AG09309 (cell line): ENCODE data around the gene NRCAM.

Experiments used
- DNase-seq: peaks from one replicate; pipeline ENCODE4 v3.0.0-alpha.2; 2010; ENCODE audit warnings: low read depth
- H3K4me3 ChIP-seq: 2 replicates; pipeline ENCODE4 v1.5.1; 2011; ENCODE audit warnings: mild to moderate bottlenecking, low read depth, low read length, moderate library complexity; ENCODE audit not compliant: control insufficient read depth
- TF ChIP-seq, protein P1 (sequence below): IDR thresholded peaks from 2 replicates; pipeline ENCODE4 v1.5.1; 2011; ENCODE audit warnings: mild to moderate bottlenecking, low read depth, low read length, inconsistent platforms; ENCODE audit not compliant: insufficient read depth, control insufficient read depth; ENCODE audit errors: missing control alignments

Gene NRCAM

DNA sequence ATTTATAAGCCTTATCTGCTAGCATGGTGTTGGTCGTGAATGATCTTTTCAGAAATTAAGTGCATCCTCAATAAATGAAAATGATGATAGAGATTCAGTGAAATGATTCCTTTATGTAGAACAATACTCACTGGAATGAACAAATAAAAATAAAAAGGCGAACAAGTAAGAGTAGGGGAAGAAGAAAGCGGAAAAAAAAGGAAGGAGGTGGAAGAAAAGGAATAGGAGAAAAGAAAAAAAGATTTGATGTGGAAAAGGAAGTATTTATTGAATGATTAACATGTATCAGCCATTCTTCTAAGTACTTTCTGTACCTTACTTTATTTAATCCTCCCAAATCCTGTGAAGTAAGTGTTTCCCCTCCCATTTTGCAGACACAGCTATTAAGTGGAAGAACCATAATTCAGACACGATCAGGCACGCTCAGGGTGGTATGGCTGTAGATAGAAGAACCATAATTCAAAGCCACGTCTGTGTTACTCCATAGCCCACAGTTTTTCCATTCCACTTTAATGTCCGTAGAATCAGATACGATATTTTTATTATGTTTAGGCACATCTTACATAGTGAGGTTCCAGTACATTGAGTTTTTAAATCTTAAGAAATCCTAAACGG is 169.8 kb downstream of the NRCAM start:
- no peak overlapping the region for H3K4me3 ChIP-seq
- DNase-seq = no peak
- TF ChIP-seq, protein P1, sequence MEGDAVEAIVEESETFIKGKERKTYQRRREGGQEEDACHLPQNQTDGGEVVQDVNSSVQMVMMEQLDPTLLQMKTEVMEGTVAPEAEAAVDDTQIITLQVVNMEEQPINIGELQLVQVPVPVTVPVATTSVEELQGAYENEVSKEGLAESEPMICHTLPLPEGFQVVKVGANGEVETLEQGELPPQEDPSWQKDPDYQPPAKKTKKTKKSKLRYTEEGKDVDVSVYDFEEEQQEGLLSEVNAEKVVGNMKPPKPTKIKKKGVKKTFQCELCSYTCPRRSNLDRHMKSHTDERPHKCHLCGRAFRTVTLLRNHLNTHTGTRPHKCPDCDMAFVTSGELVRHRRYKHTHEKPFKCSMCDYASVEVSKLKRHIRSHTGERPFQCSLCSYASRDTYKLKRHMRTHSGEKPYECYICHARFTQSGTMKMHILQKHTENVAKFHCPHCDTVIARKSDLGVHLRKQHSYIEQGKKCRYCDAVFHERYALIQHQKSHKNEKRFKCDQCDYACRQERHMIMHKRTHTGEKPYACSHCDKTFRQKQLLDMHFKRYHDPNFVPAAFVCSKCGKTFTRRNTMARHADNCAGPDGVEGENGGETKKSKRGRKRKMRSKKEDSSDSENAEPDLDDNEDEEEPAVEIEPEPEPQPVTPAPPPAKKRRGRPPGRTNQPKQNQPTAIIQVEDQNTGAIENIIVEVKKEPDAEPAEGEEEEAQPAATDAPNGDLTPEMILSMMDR = no peak

GRCh38 chr7:108285778-108286177 is 170.5 kb downstream of the NRCAM start:
- TF ChIP-seq, protein P1 = no peak
- no peak for DNase-seq
- H3K4me3 ChIP-seq = no peak overlapping the region

DNA sequence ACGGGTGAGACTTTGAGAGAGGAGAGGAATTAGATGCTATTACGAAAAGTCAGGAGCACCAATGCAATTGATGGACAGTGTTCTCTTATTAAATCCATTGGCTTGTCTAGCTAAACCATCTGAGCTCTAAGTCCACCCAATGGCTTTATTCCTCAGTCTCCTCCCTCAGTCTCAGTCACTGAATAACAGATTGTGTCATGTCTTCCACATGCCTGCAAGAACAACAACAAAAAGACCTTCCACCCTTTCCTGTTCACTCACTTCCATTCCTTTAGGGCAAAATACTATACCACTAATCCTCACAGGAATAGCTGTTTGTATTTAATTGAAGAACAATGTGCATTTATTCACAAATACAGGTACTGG is 171.2 kb downstream of the NRCAM start:
- TF ChIP-seq, protein P1 = no peak
- no peak for DNase-seq
- no peak overlapping the region for H3K4me3 ChIP-seq

DNA sequence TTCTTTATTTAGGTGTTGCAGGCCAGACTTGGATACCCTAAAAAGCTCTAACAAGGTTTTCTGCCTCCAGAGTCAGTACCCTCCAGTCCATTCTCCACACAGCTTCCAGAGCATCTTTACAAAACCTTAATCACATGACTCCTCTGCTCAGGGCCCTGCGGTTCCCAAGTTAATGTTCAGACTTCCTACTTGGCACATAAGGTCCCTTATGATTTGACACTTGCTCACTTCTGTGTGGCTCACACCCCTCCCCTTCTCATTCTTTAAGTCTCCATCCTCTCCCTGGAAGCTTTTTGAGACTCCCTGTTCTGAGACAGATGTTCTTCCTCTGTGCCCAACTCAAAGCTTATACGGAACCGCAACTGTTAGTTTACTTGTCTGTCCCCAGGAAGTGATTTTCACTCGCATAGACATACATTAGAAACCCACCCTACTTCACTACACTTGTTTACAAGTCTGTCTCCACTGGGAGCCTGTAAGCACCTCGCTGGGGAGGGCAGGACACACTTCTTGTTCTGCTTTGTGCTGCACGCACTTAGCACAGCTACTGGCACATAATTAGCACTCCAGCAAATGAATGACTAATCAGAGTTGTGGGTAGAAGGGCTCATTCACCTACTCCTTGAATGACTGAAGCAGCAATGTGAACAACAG is 171.8 kb downstream of the NRCAM start:
- no peak for DNase-seq
- no peak overlapping the region for H3K4me3 ChIP-seq
- TF ChIP-seq, protein P1 = no peak

DNA sequence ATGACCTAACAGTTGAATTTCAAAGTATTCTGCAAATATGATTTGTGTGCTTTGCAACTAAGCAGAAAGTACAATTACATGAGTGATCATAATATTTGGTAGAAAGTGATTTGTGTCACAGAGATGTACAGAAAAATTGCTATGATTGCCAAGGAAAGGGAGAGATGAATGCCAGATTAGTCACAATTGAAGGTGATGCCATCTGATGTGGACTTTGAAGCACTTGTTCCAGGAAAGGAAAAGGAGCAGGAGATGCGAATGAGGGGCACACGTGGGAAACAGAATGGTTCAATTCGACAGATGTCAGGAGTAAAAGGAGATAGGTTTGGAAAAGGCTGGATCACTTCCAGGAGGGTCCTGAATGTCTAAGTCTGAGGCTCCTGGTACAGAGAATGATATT is 173.0 kb downstream of the NRCAM start:
- TF ChIP-seq, protein P1 = no peak
- no peak for DNase-seq
- H3K4me3 ChIP-seq = no peak overlapping the region

DNA sequence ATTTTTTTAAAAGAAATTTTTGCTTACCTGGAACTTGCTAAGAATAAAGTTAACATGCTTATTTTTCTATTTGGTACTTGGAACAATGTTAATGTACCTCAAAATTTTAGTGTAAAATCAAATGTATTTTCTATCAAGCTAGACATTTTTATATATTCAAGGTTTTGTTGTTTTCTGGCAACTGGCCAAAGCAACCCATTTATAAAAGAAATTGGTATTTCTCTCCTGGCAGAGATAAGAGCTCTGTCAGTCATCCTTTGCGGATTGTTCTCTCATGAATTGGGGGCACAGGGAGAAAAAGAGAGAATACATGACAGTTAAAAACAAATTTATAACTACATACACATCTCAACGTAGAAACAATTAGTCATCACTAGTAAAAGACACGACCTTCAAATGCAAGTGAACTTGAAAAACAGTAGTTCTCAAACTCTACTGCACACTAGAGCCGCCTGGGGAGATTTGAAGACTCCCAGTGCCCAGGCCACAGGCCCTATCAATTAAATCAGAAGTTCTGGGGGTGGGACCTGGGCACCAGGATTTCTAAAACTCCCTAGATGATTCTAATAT is 173.7 kb downstream of the NRCAM start:
- H3K4me3 ChIP-seq = no peak overlapping the region
- DNase-seq = no peak
- TF ChIP-seq, protein P1 = no peak

DNA sequence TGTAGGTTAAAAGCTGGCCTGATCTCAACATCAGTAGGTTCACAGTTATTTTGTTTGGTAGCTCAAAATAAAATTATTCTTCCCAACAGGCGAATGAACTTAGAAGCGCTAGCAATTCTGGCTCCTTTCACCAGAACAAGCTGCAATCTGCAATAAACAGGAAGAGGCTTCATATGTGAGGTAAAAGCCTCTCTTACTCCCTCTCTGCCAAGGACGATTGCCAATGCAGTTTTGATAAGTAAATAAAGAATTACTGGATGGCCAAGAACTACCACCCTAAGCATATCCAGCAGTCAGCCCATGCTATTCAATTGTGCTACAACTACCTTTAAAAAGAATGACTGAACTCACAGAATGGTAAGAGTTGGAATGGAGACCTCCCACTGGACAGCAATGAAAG is 176.1 kb downstream of the NRCAM start:
- TF ChIP-seq, protein P1 = no peak
- DNase-seq = no peak
- no peak overlapping the region for H3K4me3 ChIP-seq
